H1 (cell line): ENCODE results near the gene OTUD5. TPM values are rescaled to one million over a fixed set of nuclear protein-coding genes. Genes with fewer than 3 reads are reported as not detected.

Source experiments
- CTCF ChIA-PET: fragments of 300-600 bp; sonication (Branson Sonifier 250); formaldehyde crosslinking; loops from one replicate; lab custom pipeline; 2021; ENCODE audit not compliant: partially characterized antibody; lab: Charles Lee
- POLR2A ChIA-PET: fragments of 300-600 bp; sonication (Branson Sonifier 250); formaldehyde crosslinking; loops from one replicate; lab custom pipeline; 2021; ENCODE audit warnings: inconsistent platforms; ENCODE audit not compliant: partially characterized antibody; lab: Charles Lee
- DNase-seq, 2 experiments: peaks; one replicate each; pipeline versions ENCODE4 v3.0.0 to v3.0.0-alpha.2; 2010 to 2022; ENCODE audit warnings: low spot score in 2 of 2, low read depth in 1 of 2, mixed read lengths in 1 of 2
- FAIRE-seq: peaks from 2 replicates; lab custom pipeline; 2011; peaks lifted over from hg19 to GRCh38; lab: Jason Lieb, UNC
- H2AFZ ChIP-seq: 2 replicates; pipeline ENCODE4 v1.8.1; 2012; ENCODE audit warnings: low read length, inconsistent platforms
- H2AK5ac ChIP-seq: 2 replicates; pipeline ENCODE4 v1.6.1; 2013; ENCODE audit warnings: low read depth, low read length
- H2BK120ac ChIP-seq: replicated peaks from 2 replicates; pipeline ENCODE3; 2013; ENCODE audit warnings: low read depth, low read length, inconsistent platforms
- H2BK12ac ChIP-seq: 2 replicates; pipeline ENCODE4 v1.6.1; 2013; ENCODE audit warnings: low read depth, low read length
- H2BK15ac ChIP-seq: 2 replicates; pipeline ENCODE4 v1.6.1; 2013; ENCODE audit warnings: low read length
- H2BK20ac ChIP-seq: 2 replicates; pipeline ENCODE4 v1.6.1; 2013; ENCODE audit warnings: low read length
- H2BK5ac ChIP-seq: 2 replicates; pipeline ENCODE4 v1.6.1; 2013; ENCODE audit warnings: low read depth, low read length
- H3K14ac ChIP-seq: 2 replicates; pipeline ENCODE4 v1.6.1; 2013; ENCODE audit warnings: inconsistent platforms; ENCODE audit not compliant: insufficient read length
- H3K18ac ChIP-seq: 2 replicates; pipeline ENCODE4 v1.6.1; 2013; ENCODE audit warnings: low read length; ENCODE audit errors: extremely low read depth
- H3K23ac ChIP-seq: 2 replicates; pipeline ENCODE4 v1.6.1; 2013; ENCODE audit warnings: inconsistent platforms; ENCODE audit not compliant: insufficient read length
- H3K23me2 ChIP-seq: 2 replicates; pipeline ENCODE4 v1.6.1; 2013; ENCODE audit warnings: low read depth, low read length
- H3K27ac ChIP-seq: 2 replicates; pipeline ENCODE4 v1.6.1; 2011; ENCODE audit warnings: low read depth, low read length, inconsistent platforms
- H3K27me3 ChIP-seq, 4 experiments: replicated peaks in 1 of 4; 1 replicate in 1 of 4; 2 replicates in 3 of 4; pipeline versions ENCODE4 v1.6.1 to v1.8.1; 2011 to 2013; ENCODE audit warnings: low read length in 3 of 4, mild to moderate bottlenecking in 3 of 4, inconsistent platforms in 2 of 4, mixed read lengths in 2 of 4, moderate library complexity in 1 of 4; ENCODE audit not compliant: control insufficient read depth in 3 of 4, insufficient read depth in 3 of 4; ENCODE audit errors: extremely low read depth in 1 of 4
- H3K36me3 ChIP-seq, 4 experiments: 2 replicates each; pipeline versions ENCODE4 v1.6.1 to v1.8.1; 2011 to 2013; ENCODE audit warnings: mild to moderate bottlenecking in 4 of 4, low read length in 3 of 4, moderate library complexity in 2 of 4, control low read depth in 1 of 4, inconsistent platforms in 1 of 4; ENCODE audit not compliant: insufficient read depth in 4 of 4, control insufficient read depth in 2 of 4
- H3K4ac ChIP-seq: replicated peaks from 2 replicates; pipeline ENCODE3; 2013; ENCODE audit warnings: low read length, low read depth, mixed read lengths, inconsistent platforms; ENCODE audit not compliant: insufficient read length
- H3K4me1 ChIP-seq, 4 experiments: replicated peaks in 1 of 4; 1 replicate in 1 of 4; 2 replicates in 3 of 4; pipeline versions ENCODE4 v1.6.1 to v1.8.1; 2011 to 2013; ENCODE audit warnings: low read length in 3 of 4, inconsistent platforms in 2 of 4, mixed read lengths in 1 of 4; ENCODE audit not compliant: insufficient read depth in 4 of 4, control insufficient read depth in 3 of 4
- H3K4me2 ChIP-seq, 2 experiments: 2 replicates each; pipeline versions ENCODE4 v1.6.1 to v1.8.1; 2011 to 2013; ENCODE audit warnings: low read depth in 2 of 2, low read length in 2 of 2, control low read depth in 1 of 2, inconsistent platforms in 1 of 2, mild to moderate bottlenecking in 1 of 2; ENCODE audit not compliant: insufficient read depth in 1 of 2
- H3K4me3 ChIP-seq, 4 experiments: fragments of 200-600, 300-600 bp in 1 of 4; sonication (generic), shearing (Covaris generic), sonication (Bioruptor Twin) in 1 of 4; 2 replicates each; pipeline versions ENCODE4 v1.5.1 to v1.8.1; 2011 to 2016; ENCODE audit warnings: low read length in 4 of 4, low read depth in 3 of 4, control low read depth in 2 of 4, inconsistent platforms in 2 of 4, mild to moderate bottlenecking in 2 of 4, mixed read lengths in 1 of 4, moderate library complexity in 1 of 4; ENCODE audit not compliant: insufficient read depth in 2 of 4; ENCODE audit errors: extremely low read depth in 1 of 4
- H3K56ac ChIP-seq: replicated peaks from 2 replicates; pipeline ENCODE3; 2013; ENCODE audit warnings: low read depth, mild to moderate bottlenecking, mixed read lengths, low read length, inconsistent platforms; ENCODE audit not compliant: insufficient read length
- H3K79me1 ChIP-seq: 2 replicates; pipeline ENCODE4 v1.6.1; 2013; ENCODE audit warnings: low read depth, low read length, control low read depth
- H3K79me2 ChIP-seq, 2 experiments: 2 replicates each; pipeline versions ENCODE4 v1.6.1 to v1.8.1; 2012 to 2013; ENCODE audit warnings: low read length in 2 of 2, mild to moderate bottlenecking in 2 of 2, inconsistent platforms in 1 of 2; ENCODE audit not compliant: insufficient read depth in 2 of 2, control insufficient read depth in 1 of 2
- H3K9ac ChIP-seq, 4 experiments: replicated peaks in 1 of 4; 1 replicate in 1 of 4; 2 replicates in 3 of 4; pipeline versions ENCODE4 v1.6.1 to v1.8.1; 2011 to 2013; ENCODE audit warnings: low read depth in 3 of 4, low read length in 3 of 4, control low read depth in 2 of 4, mild to moderate bottlenecking in 2 of 4, moderate library complexity in 2 of 4, inconsistent platforms in 1 of 4; ENCODE audit errors: extremely low read depth in 1 of 4
- H3K9me3 ChIP-seq, 2 experiments: 2 replicates each; pipeline versions ENCODE4 v1.6.1 to v1.8.1; 2012 to 2013; ENCODE audit warnings: mild to moderate bottlenecking in 2 of 2, moderate library complexity in 2 of 2, control low read depth in 1 of 2, inconsistent platforms in 1 of 2, low read depth in 1 of 2, low read length in 1 of 2, mixed read lengths in 1 of 2; ENCODE audit not compliant: insufficient read depth in 2 of 2
- H4K20me1 ChIP-seq, 2 experiments: replicated peaks in 1 of 2; 2 replicates each; pipeline versions ENCODE3 to v1.8.1; 2011 to 2013; ENCODE audit warnings: inconsistent platforms in 2 of 2, low read length in 2 of 2, mild to moderate bottlenecking in 1 of 2; ENCODE audit not compliant: insufficient read depth in 2 of 2, control insufficient read depth in 1 of 2
- H4K5ac ChIP-seq: 2 replicates; pipeline ENCODE4 v1.6.1; 2013; ENCODE audit warnings: low read length, low read depth, mixed read lengths, inconsistent platforms; ENCODE audit not compliant: insufficient read length
- H4K8ac ChIP-seq: 2 replicates; pipeline ENCODE4 v1.8.0; 2013; ENCODE audit warnings: mild to moderate bottlenecking, moderate library complexity, low read length, inconsistent platforms; ENCODE audit not compliant: insufficient read depth; ENCODE audit errors: extremely low read depth
- H4K91ac ChIP-seq: replicated peaks from 2 replicates; pipeline ENCODE3; 2013; ENCODE audit warnings: low read length, mixed read lengths, inconsistent platforms; ENCODE audit not compliant: insufficient read length
- BRCA1 ChIP-seq: IDR thresholded peaks from 2 replicates; pipeline ENCODE4 v1.6.1; 2012; ENCODE audit warnings: low read depth, low read length, improper control_type of control experiment
- FOSL1 ChIP-seq: IDR thresholded peaks from 2 replicates; pipeline ENCODE4 v1.6.1; 2011; ENCODE audit warnings: mild to moderate bottlenecking, low read depth, low read length, moderate library complexity; ENCODE audit not compliant: insufficient read depth
- HDAC6 ChIP-seq: IDR thresholded peaks from one replicate; pipeline ENCODE4 v1.7.1; 2012; ENCODE audit warnings: low read depth, mild to moderate bottlenecking, inconsistent platforms, low read length, moderate library complexity
- MAFK ChIP-seq: IDR thresholded peaks from 2 replicates; pipeline ENCODE4 v1.6.1; 2012; ENCODE audit warnings: low read depth, mild to moderate bottlenecking, improper control_type of control experiment, low read length
- POU5F1 ChIP-seq: IDR thresholded peaks from 2 replicates; pipeline ENCODE4 v1.6.1; 2011; ENCODE audit warnings: low read depth, mild to moderate bottlenecking, low read length, moderate library complexity
- RNF2 ChIP-seq: fragments of 200-900, 300-1000 bp; sonication (generic); IDR thresholded peaks from 2 replicates; pipeline ENCODE4 v1.7.1; 2016; ENCODE audit warnings: borderline replicate concordance, low read depth, mild to moderate bottlenecking, antibody characterized with exemption, low read length; ENCODE audit not compliant: poor library complexity, severe bottlenecking; ENCODE audit errors: missing control alignments
- SAP30 ChIP-seq: fragments of 300-600 bp; sonication (generic); IDR thresholded peaks from 2 replicates; pipeline ENCODE4 v1.7.1; 2012; ENCODE audit warnings: low read length, moderate library complexity, mild to moderate bottlenecking, inconsistent platforms; ENCODE audit not compliant: insufficient read depth, insufficient replicate concordance
- SIN3A ChIP-seq, 2 experiments: IDR thresholded peaks in 1 of 2; conservative IDR thresholded peaks in 1 of 2; 2 replicates each; pipeline ENCODE4 v1.6.1; 2011 to 2012; ENCODE audit warnings: low read length in 2 of 2, improper control_type of control experiment in 1 of 2, low read depth in 1 of 2, mild to moderate bottlenecking in 1 of 2
- SP4 ChIP-seq: IDR thresholded peaks from 2 replicates; pipeline ENCODE4 v1.6.1; 2012; ENCODE audit warnings: low read length, inconsistent platforms
- SUZ12 ChIP-seq: fragments of 200-600 bp; sonication (generic); IDR thresholded peaks from 2 replicates; pipeline ENCODE4 v1.6.1; 2012; ENCODE audit warnings: mild to moderate bottlenecking, inconsistent platforms, low read length, moderate library complexity, mixed read lengths
- WGBS, 2 experiments: shearing (Covaris generic) in 1 of 2; methylation state at CpG; one replicate each; pipeline versions ENCODE4 v1.1.6 to v1.1.7; 2013 to 2015; ENCODE audit warnings: low lambda C conversion rate in 2 of 2, mixed read lengths in 2 of 2, inconsistent platforms in 1 of 2, low coverage in 1 of 2, missing lambda C conversion rate in 1 of 2; ENCODE audit not compliant: insufficient replicate concordance in 2 of 2, insufficient coverage in 1 of 2, insufficient read length in 1 of 2; ENCODE audit errors: extremely low coverage in 1 of 2, missing lambda C conversion rate in 1 of 2; 5-methylcytosine and 5-hydroxymethylcytosine counted together
- polyA plus RNA-seq, 7 experiments: library from polyadenylated mRNA; depleted of rRNA in 3 of 7; stranded (reverse) in 5 of 7; unstranded in 2 of 7; fragments of >200 nt in 5 of 7; fragments of 200-250 nt in 2 of 7; gene quantifications; 1 replicate in 5 of 7; 2 replicates in 1 of 7; 4 replicates in 1 of 7; pipeline versions ENCODE4 v1.2.1 to v1.2.3, GENCODE V29; 2011 to 2013; ENCODE audit warnings: missing spikeins in 2 of 7, mixed read lengths in 2 of 7
- total RNA-seq: library from RNA; stranded (reverse); fragmentation: NEBNext Ultra II Directional; extraction: Animal tissue kit (Norgen Biotek cat#: 25700); gene quantifications from 2 replicates; pipeline ENCODE4 v1.2.1, GENCODE V29; 2021

Gene OTUD5
- total and polyA plus RNA-seq, 2 of the 8 experiments (the other 6 are each of a cell fraction or from before 2014, with no cell fraction given) = 46.3 to 53.5 TPM

DNA sequence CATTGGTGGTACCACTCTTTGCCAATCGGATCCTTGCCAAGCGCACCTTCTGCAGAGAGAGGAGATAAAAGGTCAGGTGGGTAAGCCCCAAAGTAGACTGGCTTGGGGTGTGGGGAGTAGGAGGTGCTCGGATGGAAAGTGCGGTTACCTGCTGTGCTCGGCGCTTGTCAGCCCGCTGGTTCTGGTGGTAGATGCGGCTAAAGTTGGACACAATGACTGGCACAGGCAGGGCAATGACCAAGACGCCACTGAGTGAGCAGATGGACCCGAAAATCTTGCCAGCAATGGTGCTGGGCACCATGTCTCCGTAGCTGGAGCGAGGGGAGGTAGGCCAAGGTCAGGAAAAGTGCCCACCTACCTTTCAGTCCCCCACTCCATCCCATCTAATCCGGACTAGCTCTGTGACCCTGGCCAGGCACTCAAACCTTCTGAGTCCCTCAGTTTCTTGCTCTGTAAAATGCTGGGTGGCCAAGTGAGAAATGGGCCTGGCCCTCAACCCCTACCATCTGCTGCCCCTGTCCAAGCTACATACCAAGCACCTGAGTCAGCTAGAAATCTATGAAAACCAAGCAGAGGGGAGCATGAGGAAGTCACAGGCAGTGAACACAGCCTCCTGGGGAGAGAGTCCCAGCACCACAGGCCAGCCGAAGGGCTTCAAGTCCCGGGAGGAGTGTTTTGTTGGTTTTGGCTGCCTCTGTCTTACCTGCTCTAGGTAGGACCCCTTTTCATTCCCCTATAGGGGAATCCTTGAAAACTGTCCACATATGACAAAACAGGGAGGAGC is 9.6 kb upstream of the OTUD5 start:
- DNase-seq (no peak), FAIRE-seq (no peak)
- Histone ChIP-seq H3K18ac (no peak overlapping the region), H3K79me2 (no peaks in the 10 kb centered on the region; a peak in 1 of 4 replicates), H3K23ac (no peak overlapping the region), H4K5ac (no peak overlapping the region), H2BK20ac (no peak overlapping the region), H3K4me1 (no peaks in the 10 kb centered on the region; a peak in 1 of 7 replicates), H2BK120ac (no peak overlapping the region), H3K36me3 (peaks cover 0 to 4% (median 0%) of the 10 kb centered on the region in 4 experiments; a peak in 4 of 8 replicates), H3K27me3 (no peaks in the 10 kb centered on the region), H3K14ac (no peak overlapping the region), H3K27ac (no peak overlapping the region), H3K23me2 (peaks cover 4% of the 10 kb centered on the region; the same call in 1 of the 2 replicates), H2BK15ac (no peak overlapping the region), H3K4ac (no peak overlapping the region), H2AK5ac (no peak overlapping the region), H4K91ac (no peak overlapping the region), H3K4me2 (no peak overlapping the region), H3K79me1 (no peaks in the 10 kb centered on the region), H3K9ac (no peak overlapping the region), H2BK12ac (no peak overlapping the region), H4K8ac (no peak overlapping the region), H2AFZ (no peak overlapping the region), H3K4me3 (no peak overlapping the region), H3K56ac (no peak overlapping the region), H3K9me3 (no peaks in the 10 kb centered on the region), H2BK5ac (no peak overlapping the region), H4K20me1 (no peaks in the 10 kb centered on the region)
- WGBS, 2 experiments = 87% methylated on average over 11 of the region's 15 CpGs; no CpG with 5 or more reads in 1 of the 2 experiments
- ChIA-PET CTCF (interaction anchor here (0.6 kb wide), 1 partner anchor 219 kb away, joined by 3 read pairs; no protein-coding TSS in a partner anchor), POLR2A (interaction anchor here (1.2 to 9.0 kb wide), 3 partner anchors 8 to 55 kb away, joined by 3 to 70 read pairs (median 4); partner anchors contain the start of genes OTUD5 and SLC35A2)
- TF ChIP-seq SUZ12 (no peak), POU5F1 (no peak), SAP30 (no peak), SIN3A (conservative IDR thresholded peaks at IDR 0.05 in 1 of 2, IDR thresholded peaks at IDR 0.05 in 1 of 2; ENCODE audit: low read depth in 1 of 2, low read length in 2 of 2) (no peak), SP4 (no peak), RNF2 (no peak), FOSL1 (no peak), BRCA1 (no peak), MAFK (no peak), HDAC6 (no peak)
